Measurements from ENCODE around the gene CDC16. TPM values are rescaled to one million over a fixed set of nuclear protein-coding genes. Genes with fewer than 3 reads are reported as not detected.

The CDC16 gene
- total and polyA plus RNA-seq, 2 of the 13 experiments (the other 11 are each of a cell fraction or from before 2014, with no cell fraction given): 24.2 to 60.9 TPM

GRCh38 chr13:114279758-114280355 lies 45.2 kb downstream of the CDC16 start:
- no peak overlapping the region for H2AFZ ChIP-seq (ENCODE audit: low read length)
- POLR2A ChIA-PET: interaction anchor here (1.4 to 2.7 kb wide), 2 partner anchors 35 to 38 kb away, joined by 3 to 15 read pairs; partner anchors contain the start of gene CHAMP1
- peak overlapping the region in 2 of 3 experiments; percentile 84; a peak in 2 of 6 replicates for H3K4me3 ChIP-seq (replicated peaks in 1 of 3; ENCODE audit: insufficient read depth in 1 of 3, low read depth in 2 of 3, low read length in 3 of 3)
- peak overlapping the region; percentile 99 for H3K9ac ChIP-seq (ENCODE audit: insufficient read depth, low read depth, low read length)
- peak; percentile 17; the same call in 1 of the 2 replicates for TF ChIP-seq ZFY (CRISPR knock-in tag; IDR thresholded peaks at IDR 0.05)
- no peak for TF ChIP-seq FOXA1 (IDR thresholded peaks at IDR 0.05)
- no peak for TF ChIP-seq FOXA1 (CRISPR knock-in tag; IDR thresholded peaks at IDR 0.05)
- ATAC-seq: no peak
- BruUV-seq (replicated peaks): no TSS peak
- peaks cover 7% of the 10 kb centered on the region; the same call in 1 of the 2 replicates for H4K20me1 ChIP-seq (ENCODE audit: insufficient read depth, low read length)
- peaks cover 38% of the 10 kb centered on the region for H3K4me1 ChIP-seq (ENCODE audit: insufficient read depth, low read length)
- peak overlapping the region; percentile 96 for H3K4me2 ChIP-seq (ENCODE audit: low read depth, low read length)
- 98% methylated on average over 2 of the region's 2 CpGs for WGBS (ENCODE audit: low lambda C conversion rate)
- no peaks in the 10 kb centered on the region for H3K9me3 ChIP-seq (ENCODE audit: low read length)
- no peaks in the 10 kb centered on the region; a peak in 1 of 5 replicates for H3K27me3 ChIP-seq (ENCODE audit: control insufficient read depth in 1 of 2, insufficient read depth in 2 of 2, low read length in 2 of 2)
- intact Hi-C loops (cut with micrococcal nuclease; ENCODE audit: unreplicated experiment): loop anchor here (1.0 to 2.0 kb wide), 2 partner anchors 8 to 35 kb away; partner anchors contain the start of gene CHAMP1
- in situ Hi-C loops (cut with HindIII; ENCODE audit: extremely low pct_ligation_motif_present, low pct_unique_long_range_greater_than_20kb): no loop called here
- H3K36me3 ChIP-seq (replicated peaks in 1 of 2; ENCODE audit: control insufficient read depth in 1 of 2, insufficient read depth in 2 of 2, low read length in 2 of 2): peaks cover 3 to 17% of the 10 kb centered on the region in 2 experiments; a peak in 3 of 5 replicates
- peaks cover 27% of the 10 kb centered on the region for H3K79me2 ChIP-seq (ENCODE audit: insufficient read depth, low read length)
- no peak for FAIRE-seq
- CTCF ChIA-PET (ENCODE audit: low intra/inter-chr PET ratio, low total read pairs): no interaction called here
- no peak for DNase-seq (ENCODE audit: low spot score)
- peak overlapping the region; percentile 99 for H3K27ac ChIP-seq (ENCODE audit: extremely low read length, insufficient read depth, low read length)

- Histone ChIP-seq H3K4me3 (replicated peaks in 1 of 3; ENCODE audit: insufficient read depth in 1 of 3, low read depth in 2 of 3, low read length in 3 of 3) (peak within 1 kb of the TSS; percentile 84 to 98 (median 90)), H3K9me3 (ENCODE audit: low read length) (no peaks in the 10 kb centered on the region), H3K27ac (ENCODE audit: extremely low read length, insufficient read depth, low read length) (peak within 1 kb of the TSS; percentile 99), H3K27me3 (ENCODE audit: control insufficient read depth in 1 of 2, insufficient read depth in 2 of 2, low read length in 2 of 2) (no peaks in the 10 kb centered on the region; a peak in 1 of 5 replicates), H3K4me1 (ENCODE audit: insufficient read depth, low read length) (peaks cover 45% of the 10 kb centered on the region), H4K20me1 (ENCODE audit: insufficient read depth, low read length) (peaks cover 7% of the 10 kb centered on the region; the same call in 1 of the 2 replicates), H3K79me2 (ENCODE audit: insufficient read depth, low read length) (peaks cover 35% of the 10 kb centered on the region), H3K9ac (ENCODE audit: insufficient read depth, low read depth, low read length) (peak within 1 kb of the TSS; percentile 99), H3K36me3 (replicated peaks in 1 of 2; ENCODE audit: control insufficient read depth in 1 of 2, insufficient read depth in 2 of 2, low read length in 2 of 2) (peaks cover 5 to 24% of the 10 kb centered on the region in 2 experiments; a peak in 4 of 5 replicates), H3K4me2 (ENCODE audit: low read depth, low read length) (peak within 1 kb of the TSS; percentile 96), H2AFZ (ENCODE audit: low read length) (no peak within 1 kb of the TSS)
- ChIA-PET CTCF (ENCODE audit: low intra/inter-chr PET ratio, low total read pairs) (no interaction called here), POLR2A (interaction anchor here (0.6 to 2.7 kb wide), 13 partner anchors 8 to 53 kb away, joined by 3 to 15 read pairs (median 3); partner anchors contain the start of gene CHAMP1)
- DNase-seq (ENCODE audit: low spot score) (peak; percentile 83), ATAC-seq (peak; percentile 94), FAIRE-seq (no peak)
- WGBS (ENCODE audit: low lambda C conversion rate): 0% methylated on average over 4 of the region's 89 CpGs
- in situ Hi-C loops (cut with HindIII; ENCODE audit: extremely low pct_ligation_motif_present, low pct_unique_long_range_greater_than_20kb): no loop called here
- intact Hi-C loops (cut with micrococcal nuclease; ENCODE audit: unreplicated experiment): loop anchor here (2.0 kb wide), 1 partner anchor 33 kb away; the partner anchor contains the start of gene CHAMP1
- no TSS peak for BruUV-seq (replicated peaks)
- TF ChIP-seq PTBP1 (IDR thresholded peaks at IDR 0.05; ENCODE audit: low read depth, low read length, poor library complexity, severe bottlenecking) (no peak), PHB2 (IDR thresholded peaks at IDR 0.05; ENCODE audit: partially characterized antibody) (no peak), ZNF530 (CRISPR knock-in tag; IDR thresholded peaks at IDR 0.05; ENCODE audit: low read depth) (no peak), HMG20A (CRISPR knock-in tag; IDR thresholded peaks at IDR 0.05; ENCODE audit: borderline replicate concordance) (no peak), FLYWCH1 (CRISPR knock-in tag; IDR thresholded peaks at IDR 0.05) (no peak), PAX8 (CRISPR knock-in tag; IDR thresholded peaks at IDR 0.05; ENCODE audit: borderline replicate concordance) (no peak), GMEB1 (CRISPR knock-in tag; IDR thresholded peaks at IDR 0.05; ENCODE audit: borderline replicate concordance) (peak; percentile 70), DDIT3 (CRISPR knock-in tag; IDR thresholded peaks at IDR 0.05) (no peak), GPBP1L1 (CRISPR knock-in tag; IDR thresholded peaks at IDR 0.05) (no peak), ZBTB7B (CRISPR knock-in tag; IDR thresholded peaks at IDR 0.05) (peak; percentile 67; the same call in 1 of the 2 replicates)
These were observed 46.8 kb downstream of the CDC16 start, which contains the start of gene UPF3A for GRCh38 chr13:114281351-114282040. Gene UPF3A, plus strand, starts transcription at chr13:114281601. Its CDS starts 39 bp downstream, at chr13:114281640.
